NT2/D1 (cell line): ENCODE results near the gene DHRS7B.
"Not testable (repeated sequence)": the region's sequence is repeated elsewhere in the genome, so short reads cannot be mapped to it uniquely, and the experiment has no call there.

Source experiments
- DNase-seq: peaks from one replicate; pipeline ENCODE4 v3.0.0-alpha.2; 2011; ENCODE audit warnings: low read depth, low spot score
- H3K27me3 ChIP-seq: 2 replicates; pipeline ENCODE4 v1.6.0; 2011; ENCODE audit warnings: mild to moderate bottlenecking; ENCODE audit not compliant: insufficient read length, insufficient read depth
- H3K36me3 ChIP-seq: 2 replicates; pipeline ENCODE4 v1.6.1; 2011; ENCODE audit warnings: mild to moderate bottlenecking, low read length, mixed read lengths; ENCODE audit not compliant: insufficient read depth, insufficient read length
- H3K4me1 ChIP-seq: 2 replicates; pipeline ENCODE4 v1.5.1; 2011; ENCODE audit not compliant: insufficient read depth, insufficient read length
- H3K4me3 ChIP-seq: 2 replicates; pipeline ENCODE4 v1.5.1; 2011; ENCODE audit warnings: low read depth; ENCODE audit not compliant: insufficient read length
- H3K9ac ChIP-seq: 2 replicates; pipeline ENCODE4 v1.6.0; 2011; ENCODE audit warnings: low read depth; ENCODE audit not compliant: insufficient read length
- H3K9me3 ChIP-seq: 2 replicates; pipeline ENCODE4 v1.5.1; 2011; ENCODE audit warnings: mild to moderate bottlenecking, low read length; ENCODE audit not compliant: insufficient read depth
- SUZ12 ChIP-seq: IDR thresholded peaks from 2 replicates; pipeline ENCODE4 v1.6.1; 2011; ENCODE audit not compliant: insufficient read length, insufficient read depth; ENCODE audit errors: extremely low read depth
- YY1 ChIP-seq: IDR thresholded peaks from 2 replicates; pipeline ENCODE4 v1.6.1; 2011; ENCODE audit not compliant: insufficient read length, insufficient read depth
- ZNF274 ChIP-seq: IDR thresholded peaks from 2 replicates; pipeline ENCODE4 v1.6.1; 2011; ENCODE audit warnings: mild to moderate bottlenecking, low read depth, low read length

Gene DHRS7B

DNA sequence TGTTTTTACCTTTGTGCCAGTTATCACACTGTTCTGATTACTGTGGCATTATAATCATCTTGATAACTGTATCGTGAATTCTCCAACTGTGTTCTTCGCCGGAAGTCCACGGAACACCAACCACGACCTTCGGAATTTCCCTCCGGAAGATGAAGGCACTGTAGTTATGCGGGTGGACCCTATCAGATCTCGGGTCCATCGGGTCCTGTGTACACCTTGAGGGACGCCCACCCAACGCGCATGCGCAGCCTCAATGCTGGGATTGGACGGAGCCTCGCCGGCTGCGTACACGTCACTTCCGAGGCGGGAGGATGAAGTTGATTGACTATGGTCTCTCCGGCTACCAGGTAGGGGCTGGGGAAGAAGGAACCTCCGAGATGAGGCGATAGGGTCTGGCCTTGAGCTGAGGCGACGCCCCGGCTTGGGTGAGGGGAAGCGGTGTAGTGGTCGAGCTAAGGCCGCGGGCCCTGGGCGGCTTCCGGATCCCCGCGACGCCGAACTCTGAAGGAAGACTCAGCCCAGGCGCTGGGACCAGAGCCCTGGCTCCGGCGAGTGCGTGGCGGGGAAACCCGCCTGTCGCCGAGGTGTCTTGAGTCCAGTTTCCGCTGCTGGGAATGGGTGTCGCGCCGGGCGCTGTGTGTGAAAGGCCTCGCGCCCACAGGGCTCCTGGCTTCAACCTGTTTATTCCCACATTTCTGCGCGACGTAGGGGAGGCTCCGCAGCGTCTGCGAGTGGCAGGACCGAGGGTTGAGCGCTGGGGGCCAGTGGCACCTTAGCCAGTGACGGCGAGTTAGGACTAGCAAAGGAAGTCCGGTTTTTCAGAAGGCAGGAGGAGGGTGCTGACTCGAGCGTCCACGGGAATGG is at the start of gene DHRS7B:
Gene DHRS7B, plus strand, starts transcription at position 320 of the 864 bp plus-strand sequence. Its CDS starts 8 bp downstream, at position 328.
- DNase-seq, result peak; percentile 90
- TF ChIP-seq YY1, result no peak
- no peak for TF ChIP-seq SUZ12
- TF ChIP-seq ZNF274, result no peak
- peaks cover 3% of the 10 kb centered on the region for H3K4me1 ChIP-seq
- no peaks in the 10 kb centered on the region for H3K36me3 ChIP-seq
- no peaks in the 10 kb centered on the region for H3K27me3 ChIP-seq
- no peaks in the 10 kb centered on the region for H3K9me3 ChIP-seq
- peak within 1 kb of the TSS; percentile 75 for H3K4me3 ChIP-seq
- H3K9ac ChIP-seq, result peak within 1 kb of the TSS; percentile 89

GRCh38 chr17:21077281-21077680 is 49.5 kb upstream of the DHRS7B start:
- no peaks in the 10 kb centered on the region for H3K27me3 ChIP-seq
- DNase-seq, result no peak
- no peaks in the 10 kb centered on the region for H3K36me3 ChIP-seq
- H3K4me1 ChIP-seq, result no peaks in the 10 kb centered on the region
- no peak overlapping the region for H3K9ac ChIP-seq
- no peak overlapping the region for H3K4me3 ChIP-seq
- H3K9me3 ChIP-seq, result peaks cover 7% of the 10 kb centered on the region
- TF ChIP-seq SUZ12, result no peak
- no peak for TF ChIP-seq ZNF274
- TF ChIP-seq YY1, result no peak

DNA sequence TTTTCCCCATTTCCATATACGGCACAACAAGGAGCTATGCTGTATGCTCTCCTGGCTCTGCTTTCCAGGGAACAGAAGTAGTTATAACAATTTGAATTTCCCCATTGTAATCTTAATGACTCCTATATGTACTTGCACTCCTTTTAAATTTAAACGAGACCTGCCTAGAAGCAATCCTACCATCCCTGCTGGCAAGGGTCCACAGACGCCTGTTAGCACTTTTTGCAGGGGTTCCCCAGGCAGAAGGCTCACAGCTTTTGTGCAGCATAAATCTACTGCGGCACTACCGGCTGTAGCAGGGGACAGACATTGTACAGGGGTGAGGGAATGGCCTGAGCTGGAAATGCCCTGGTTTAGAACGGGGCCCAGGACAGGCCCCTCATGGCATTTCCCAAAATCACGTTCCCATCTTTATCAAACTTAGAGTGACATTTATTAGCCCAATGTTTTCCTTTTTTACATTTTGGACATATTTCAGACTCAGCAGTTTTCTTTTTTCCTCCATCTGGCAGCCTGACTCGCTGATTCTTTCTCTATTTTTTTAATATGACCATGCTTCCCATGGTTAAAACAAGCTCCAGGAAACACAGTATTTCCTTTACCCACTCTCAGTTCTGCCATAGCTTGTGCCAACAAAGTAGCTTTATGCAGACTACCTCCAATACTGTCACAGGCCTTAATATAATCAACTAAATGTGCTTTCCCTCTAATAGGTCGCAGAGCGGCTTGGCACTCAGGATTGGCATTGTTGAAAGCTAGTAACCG is 48.6 kb upstream of the DHRS7B start:
- no peaks in the 10 kb centered on the region for H3K27me3 ChIP-seq
- peaks cover 7% of the 10 kb centered on the region for H3K9me3 ChIP-seq
- TF ChIP-seq YY1, result no peak
- no peak for TF ChIP-seq ZNF274

DNA sequence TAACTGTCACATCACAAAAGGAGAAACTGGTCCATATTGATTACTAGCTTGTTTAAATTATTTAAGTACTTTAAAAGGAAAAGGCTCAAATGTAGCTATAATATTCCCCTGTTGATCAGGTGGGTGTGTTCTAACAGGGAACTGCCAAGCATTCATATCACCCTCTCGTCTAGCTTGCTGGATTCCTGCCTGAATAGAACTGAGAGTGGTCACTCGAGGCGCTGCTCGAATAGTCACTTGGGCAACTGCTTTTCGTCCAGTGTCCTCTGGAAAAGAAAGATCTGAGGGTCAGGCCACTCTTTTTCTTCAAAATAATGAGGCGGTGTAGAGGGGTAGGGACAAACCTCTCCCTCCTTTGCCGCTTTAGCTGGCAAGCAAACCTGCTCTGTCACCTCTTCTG is 47.6 kb upstream of the DHRS7B start:
- no peak for DNase-seq
- no peaks in the 10 kb centered on the region for H3K4me1 ChIP-seq
- H3K36me3 ChIP-seq, result no peaks in the 10 kb centered on the region
- H3K4me3 ChIP-seq, result no peak overlapping the region
- no peak overlapping the region for H3K9ac ChIP-seq
- TF ChIP-seq ZNF274, result no peak
- no peak for TF ChIP-seq YY1
- no peak for TF ChIP-seq SUZ12
- no peaks in the 10 kb centered on the region for H3K27me3 ChIP-seq
- H3K9me3 ChIP-seq, result peaks cover 7% of the 10 kb centered on the region

More for the DNA sequence above, 48.6 kb upstream of the DHRS7B start:
- Histone ChIP-seq H3K4me3 (no peak overlapping the region), H3K36me3 (no peaks in the 10 kb centered on the region), H3K9ac (no peak overlapping the region), H3K4me1 (no peaks in the 10 kb centered on the region)
- DNase-seq, result no peak

GRCh38 chr17:21082001-21082436 is 44.7 kb upstream of the DHRS7B start:
- no peaks in the 10 kb centered on the region for H3K27me3 ChIP-seq
- no peak for TF ChIP-seq ZNF274
- TF ChIP-seq YY1, result no peak
- no peak for TF ChIP-seq SUZ12
- DNase-seq, result no peak

GRCh38 chr17:21085280-21085679 is 41.5 kb upstream of the DHRS7B start:
- not testable (repeated sequence) for DNase-seq, H3K36me3 ChIP-seq, H3K27me3 ChIP-seq, H3K4me3 ChIP-seq, H3K9ac ChIP-seq, H3K4me1 ChIP-seq
- H3K9me3 ChIP-seq, result peaks cover 10% of the 10 kb centered on the region

More at GRCh38 chr17:21082001-21082436, 44.7 kb upstream of the DHRS7B start:
- no peaks in the 10 kb centered on the region for H3K4me1 ChIP-seq
- no peak overlapping the region for H3K9ac ChIP-seq
- H3K36me3 ChIP-seq, result no peaks in the 10 kb centered on the region
- peaks cover 10% of the 10 kb centered on the region for H3K9me3 ChIP-seq
- no peak overlapping the region for H3K4me3 ChIP-seq

DNA sequence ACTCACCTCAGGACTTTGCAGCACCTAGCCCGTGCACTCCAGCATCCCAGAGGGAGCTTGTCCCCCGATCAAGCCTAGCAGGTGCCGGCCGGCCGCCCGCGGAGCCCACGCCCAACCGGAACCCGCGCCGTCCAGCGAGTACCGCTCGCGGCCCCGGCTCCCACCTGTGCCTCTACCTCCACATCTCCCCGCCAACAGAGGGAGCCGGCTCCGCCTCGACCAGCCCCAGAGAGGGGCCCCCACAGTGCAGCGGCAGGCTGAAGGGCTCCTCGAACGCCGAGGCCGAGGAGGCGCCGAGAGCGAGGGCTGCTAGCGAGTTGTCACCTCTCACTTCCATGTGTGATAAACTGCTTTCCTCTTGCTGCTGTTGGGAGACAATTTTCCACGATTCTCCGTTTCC is 41.1 kb upstream of the DHRS7B start:
- H3K4me3 ChIP-seq, result no peak overlapping the region

More for the DNA sequence above, 41.1 kb upstream of the DHRS7B start:
- no peak for DNase-seq
- no peak for TF ChIP-seq SUZ12
- TF ChIP-seq ZNF274, result no peak
- no peak for TF ChIP-seq YY1
- H3K9me3 ChIP-seq, result peaks cover 10% of the 10 kb centered on the region
- no peak overlapping the region for H3K9ac ChIP-seq
- H3K4me1 ChIP-seq, result no peaks in the 10 kb centered on the region
- H3K36me3 ChIP-seq, result no peaks in the 10 kb centered on the region
- no peaks in the 10 kb centered on the region for H3K27me3 ChIP-seq
